ENCODE data around the gene KRTAP13-4.

The KRTAP13-4 gene, protein sequence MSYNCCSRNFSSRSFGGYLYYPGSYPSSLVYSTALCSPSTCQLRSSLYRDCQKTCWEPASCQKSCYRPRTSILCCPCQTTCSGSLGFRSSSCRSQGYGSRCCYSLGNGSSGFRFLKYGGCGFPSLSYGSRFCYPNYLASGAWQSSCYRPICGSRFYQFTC

DNA sequence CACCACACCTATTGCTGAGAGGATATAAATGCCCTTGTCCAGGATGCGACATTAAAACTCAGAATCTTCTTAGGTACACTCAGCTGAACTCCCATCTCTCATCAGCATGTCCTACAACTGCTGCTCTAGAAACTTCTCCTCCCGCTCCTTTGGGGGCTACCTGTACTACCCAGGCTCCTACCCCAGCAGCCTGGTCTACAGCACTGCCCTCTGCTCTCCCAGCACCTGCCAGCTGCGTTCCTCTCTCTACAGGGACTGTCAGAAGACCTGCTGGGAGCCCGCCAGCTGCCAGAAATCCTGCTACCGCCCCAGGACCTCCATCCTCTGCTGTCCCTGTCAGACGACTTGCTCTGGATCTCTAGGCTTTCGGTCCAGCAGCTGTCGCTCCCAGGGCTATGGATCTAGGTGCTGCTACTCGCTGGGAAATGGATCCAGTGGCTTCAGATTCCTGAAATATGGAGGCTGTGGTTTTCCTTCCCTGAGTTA is at the start of gene KRTAP13-4:
KRTAP13-4 (plus strand) TSS at position 51 of the 486 bp plus-strand sequence; CDS start at position 107, 56 bp downstream.
- DNase-seq (ENCODE audit: low spot score), result no peak

DNA sequence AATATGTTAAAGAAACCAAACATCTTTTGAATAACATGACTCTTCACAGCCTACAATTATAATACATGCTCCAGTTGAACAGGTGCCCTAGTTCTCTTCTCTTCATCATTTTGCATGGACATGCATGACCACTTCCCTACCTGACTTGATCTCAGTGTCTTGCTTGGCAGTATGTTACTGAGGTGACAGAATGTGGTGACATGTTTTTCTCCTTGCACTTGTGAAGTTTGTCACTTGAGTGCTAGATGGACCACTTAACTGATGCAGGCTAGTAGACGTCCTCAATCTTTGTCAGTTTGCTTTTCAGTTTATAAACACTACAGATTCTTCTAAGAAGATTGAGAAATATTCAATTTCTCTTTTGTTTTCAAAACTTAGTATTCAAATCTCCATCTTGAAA is 47.8 kb upstream of the KRTAP13-4 start:
- DNase-seq (ENCODE audit: low spot score), result no peak

DNA sequence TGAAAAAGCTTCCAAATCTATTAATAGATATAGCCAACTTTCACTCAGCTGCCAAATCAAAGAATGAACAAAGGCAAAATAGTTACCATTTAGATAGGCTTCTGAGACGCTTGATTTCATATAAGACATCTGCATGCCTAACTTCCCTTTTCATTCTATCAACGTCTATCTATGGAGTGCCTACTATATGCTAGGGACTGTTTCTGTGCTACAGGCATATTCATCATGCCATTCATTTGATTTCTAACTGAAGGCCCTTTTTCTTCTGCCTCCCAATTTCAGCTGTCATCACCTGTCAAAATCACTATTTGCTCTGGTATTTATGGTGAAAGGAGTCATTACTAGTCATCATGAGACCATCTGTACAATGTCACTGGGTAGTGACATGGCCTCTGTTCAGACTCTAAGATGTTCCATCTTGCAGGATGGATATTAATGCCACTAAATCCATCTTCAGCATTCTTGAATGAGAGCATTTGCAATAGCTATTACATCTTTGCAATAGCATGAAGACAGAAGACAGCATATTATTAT is 38.5 kb upstream of the KRTAP13-4 start:
- no peak for DNase-seq (ENCODE audit: low spot score)

DNA sequence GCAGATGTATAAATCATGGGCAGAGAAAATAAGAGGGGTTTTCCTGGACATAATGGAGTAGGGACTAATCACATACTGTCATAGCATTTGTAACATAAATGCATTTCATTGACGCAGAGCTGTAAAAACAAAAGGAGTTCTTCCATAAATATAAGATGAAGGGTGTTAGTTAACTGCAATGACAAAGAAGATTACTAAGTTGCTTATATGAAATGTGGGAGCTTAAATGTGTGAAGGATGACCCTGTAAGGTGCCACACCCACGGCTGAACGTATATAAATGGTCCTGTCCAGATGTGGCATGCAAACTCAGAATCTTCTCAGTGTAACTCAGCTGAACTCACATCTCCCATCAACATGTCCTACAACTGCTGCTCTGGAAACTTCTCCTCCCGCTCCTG is 34.3 kb upstream of the KRTAP13-4 start, which contains the start of gene KRTAP13-1:
KRTAP13-1 (plus strand) TSS at position 301 of the 400 bp plus-strand sequence; CDS start at position 357, 56 bp downstream.
- no peak for DNase-seq (ENCODE audit: low spot score)

DNA sequence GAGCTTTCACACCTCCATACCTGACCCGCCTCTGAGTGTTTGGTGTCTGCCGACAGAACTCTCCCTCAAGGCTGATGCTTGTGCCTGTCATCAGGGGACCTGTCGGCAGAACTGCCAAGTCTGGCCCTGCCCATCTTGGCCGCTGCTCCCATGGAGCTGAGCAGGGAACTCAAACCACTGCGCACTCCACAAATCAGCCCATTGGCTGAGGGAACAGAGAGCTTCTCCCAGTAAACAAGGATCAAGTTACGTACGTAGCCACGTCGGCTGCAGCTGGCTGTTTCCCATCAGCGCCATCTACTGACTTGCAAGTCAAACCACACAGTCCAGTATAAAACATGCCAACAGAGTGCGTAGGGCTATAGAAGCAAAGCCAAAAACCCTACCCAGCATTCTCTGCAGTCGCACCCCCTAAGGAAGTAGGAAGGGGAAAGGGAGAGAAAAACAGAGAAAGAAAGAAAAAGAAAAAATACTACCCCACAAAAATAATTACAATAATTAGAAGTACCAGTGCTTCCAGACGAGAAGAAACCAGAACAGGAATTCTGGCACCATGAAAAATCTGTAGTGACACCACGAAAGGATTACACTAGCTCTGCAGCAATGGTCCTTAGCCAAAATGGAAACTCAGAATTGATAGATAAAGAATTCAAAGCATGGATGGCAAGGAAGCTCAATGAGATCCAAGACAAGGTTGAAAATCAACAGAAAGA is 21.1 kb upstream of the KRTAP13-4 start:
- DNase-seq (ENCODE audit: low spot score), result peak; percentile 13

DNA sequence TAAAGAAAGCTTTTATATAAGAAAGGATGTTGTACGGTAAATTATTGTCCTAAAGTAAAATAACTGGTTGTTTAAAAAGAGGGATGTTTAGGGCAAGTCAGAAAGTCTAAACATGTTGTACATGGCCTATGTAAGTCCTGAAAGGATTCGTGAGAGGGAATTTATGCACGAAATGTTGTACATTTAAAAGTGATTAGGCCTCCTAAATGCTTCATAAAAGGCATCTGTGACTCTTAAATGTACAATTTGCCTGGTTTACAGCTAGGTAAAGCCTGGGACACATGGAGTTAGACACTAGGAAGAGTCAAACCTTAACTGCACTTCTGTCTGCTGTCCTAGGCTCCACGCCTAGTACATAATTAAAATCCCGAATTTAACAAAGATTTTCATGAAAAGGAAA is 14.0 kb upstream of the KRTAP13-4 start:
- DNase-seq (ENCODE audit: low spot score), result no peak

DNA sequence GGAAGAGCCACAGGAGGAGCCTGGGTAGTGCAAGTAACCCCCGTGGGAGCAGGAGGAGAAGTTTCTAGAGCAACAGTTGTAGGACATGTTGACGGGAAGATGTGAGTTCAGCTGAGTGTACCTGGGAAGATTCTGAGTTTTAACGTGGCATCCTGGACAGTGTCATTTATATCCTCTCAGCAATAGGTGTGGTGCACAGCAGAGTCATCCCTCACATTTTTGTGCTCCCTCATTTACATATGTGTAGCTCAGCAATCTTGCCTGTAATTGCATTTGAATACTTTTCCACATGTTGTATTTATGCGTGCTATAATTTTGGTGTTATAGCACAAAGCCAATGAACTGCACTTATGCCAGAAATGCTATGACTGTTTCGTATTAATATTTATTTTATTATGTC is 4.2 kb upstream of the KRTAP13-4 start, which contains the start of gene KRTAP13-3:
KRTAP13-3 (minus strand) TSS at position 101 of the 400 bp plus-strand sequence; CDS start at position 87, 14 bp downstream.
- DNase-seq (ENCODE audit: low spot score), result no peak

DNA sequence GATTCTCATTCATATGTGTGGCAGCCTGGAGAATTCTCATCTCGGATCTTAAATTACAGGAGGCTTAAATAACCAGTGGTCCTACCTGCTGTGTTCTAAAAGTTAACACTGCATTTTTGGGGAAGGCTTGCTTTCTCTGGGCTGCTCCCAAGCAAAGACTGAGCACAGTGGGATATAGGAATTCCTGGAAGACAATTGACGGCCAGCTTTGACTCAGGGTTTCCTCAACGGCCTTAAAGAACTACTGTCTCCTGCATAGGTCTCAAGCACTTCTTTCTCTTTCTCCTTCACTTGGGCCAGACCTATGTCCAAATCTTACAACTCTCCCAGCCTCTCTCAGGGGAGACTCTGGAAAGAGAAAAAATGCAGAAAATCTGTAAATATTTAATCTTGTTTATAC is 3.3 kb upstream of the KRTAP13-4 start:
- no peak for DNase-seq (ENCODE audit: low spot score)

DNA sequence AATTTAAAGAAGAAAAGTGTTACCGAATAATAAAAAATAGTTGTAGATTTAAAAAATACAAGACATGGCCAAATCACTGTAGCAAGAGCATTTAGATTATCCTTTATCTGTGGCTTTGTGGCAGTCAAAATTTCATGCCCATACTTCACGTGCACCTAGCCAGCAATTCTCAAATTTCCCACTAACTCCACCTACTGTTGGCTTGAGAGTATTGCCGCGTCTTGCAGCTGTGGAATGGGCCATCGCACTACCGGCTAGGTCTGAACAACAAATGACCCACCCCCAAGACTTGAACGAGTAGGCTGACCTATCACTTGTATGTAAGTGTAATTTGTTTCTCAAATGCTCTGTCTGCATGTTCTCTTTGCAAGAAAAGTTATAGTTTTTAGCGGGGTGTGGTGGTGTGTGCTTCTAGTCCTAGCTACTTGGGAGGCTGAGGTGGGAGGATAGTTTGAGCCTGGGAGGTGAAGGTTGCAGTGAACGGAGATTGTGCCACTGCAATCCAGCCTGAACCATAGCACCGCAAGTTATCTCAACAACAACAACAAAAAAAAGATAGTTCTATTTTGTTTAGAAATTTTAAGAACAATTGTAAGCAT is 4.1 kb downstream of the KRTAP13-4 start:
- no peak for DNase-seq (ENCODE audit: low spot score)

DNA sequence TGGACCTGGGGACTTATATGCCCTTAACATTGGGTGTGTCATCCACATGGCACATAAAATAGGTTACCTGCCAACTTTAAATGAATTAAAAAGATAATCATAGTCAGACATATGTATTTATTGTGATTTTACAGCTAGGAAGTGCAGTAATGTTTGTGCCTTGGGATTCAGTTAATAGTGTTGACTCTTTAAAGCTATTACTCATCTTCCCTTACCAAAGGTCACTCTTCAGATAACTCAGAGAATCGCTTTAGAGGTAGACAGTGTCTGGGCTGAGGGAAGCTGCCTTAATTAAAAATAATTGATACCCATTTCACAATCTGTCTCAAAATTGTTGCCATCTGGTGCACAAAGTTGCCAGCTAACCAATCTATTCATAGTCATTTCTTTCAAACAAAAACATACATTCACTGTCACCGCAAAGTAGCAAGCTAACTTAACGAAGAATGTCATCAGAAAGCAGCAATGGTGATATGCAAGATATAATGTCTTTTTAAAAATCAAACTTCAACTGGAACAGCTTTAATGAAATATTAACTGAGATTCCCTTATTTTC is 7.1 kb downstream of the KRTAP13-4 start:
- DNase-seq (ENCODE audit: low spot score), result no peak

DNA sequence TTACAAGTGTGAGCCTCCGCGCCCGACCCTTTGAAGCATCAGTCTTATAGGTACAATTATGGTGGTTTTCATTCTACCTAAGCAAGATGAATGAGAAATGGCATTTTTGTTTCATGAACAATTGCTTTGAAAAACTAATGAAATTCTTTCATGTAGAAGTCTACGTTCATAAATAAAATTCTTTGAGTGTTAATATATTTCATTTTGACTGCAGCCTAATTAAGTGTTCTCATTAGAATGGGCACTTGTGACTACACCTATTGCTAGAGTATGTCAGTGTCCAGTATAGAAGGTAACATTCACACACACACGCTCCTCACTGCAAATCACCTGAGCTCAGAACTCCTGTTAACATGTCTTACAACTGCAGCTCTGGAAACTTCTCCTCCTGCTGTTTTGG is 10.0 kb downstream of the KRTAP13-4 start, which contains the start of gene KRTAP15-1:
KRTAP15-1 (plus strand) TSS at position 301 of the 400 bp plus-strand sequence; CDS start at position 354, 53 bp downstream.
- DNase-seq (ENCODE audit: low spot score), result no peak

DNA sequence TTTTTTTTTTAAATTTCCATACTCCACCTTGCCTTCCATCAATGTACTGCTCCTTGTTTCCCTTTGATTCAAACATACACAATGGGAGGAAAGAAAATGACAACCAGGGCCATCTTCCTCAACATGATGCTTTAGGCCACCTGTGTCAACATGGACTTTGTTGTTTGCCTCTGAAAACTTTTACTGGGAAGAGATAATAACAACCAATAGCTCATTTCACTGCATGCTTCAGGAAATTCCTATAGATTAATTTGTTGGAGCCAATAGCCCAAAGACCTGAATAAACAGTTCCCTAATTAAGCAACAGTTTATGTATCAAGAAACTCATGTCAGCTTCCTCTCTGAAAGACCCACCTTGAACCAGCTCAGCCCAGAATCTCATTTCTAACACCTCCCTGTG is 13.2 kb downstream of the KRTAP13-4 start:
- DNase-seq (ENCODE audit: low spot score), result no peak

DNA sequence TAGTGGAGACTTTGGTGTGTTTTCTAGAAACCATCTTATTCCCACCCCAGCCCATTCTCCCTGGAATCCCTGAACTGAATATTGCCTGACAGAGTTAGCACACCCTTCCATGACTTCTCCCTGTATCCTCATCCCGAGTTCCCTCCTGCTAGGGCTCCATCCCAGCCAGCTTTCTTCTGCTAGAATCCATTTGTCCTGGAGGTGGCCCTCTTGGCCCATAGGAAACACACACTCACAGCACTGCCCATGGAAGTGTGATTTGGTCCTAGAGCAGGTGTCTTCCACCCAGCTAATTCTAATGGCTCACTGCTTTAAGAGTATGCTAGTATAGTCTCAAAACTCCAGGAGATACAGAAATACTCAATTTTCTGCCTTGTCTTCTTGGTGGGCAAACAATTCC is 14.2 kb downstream of the KRTAP13-4 start:
- no peak for DNase-seq (ENCODE audit: low spot score)

DNA sequence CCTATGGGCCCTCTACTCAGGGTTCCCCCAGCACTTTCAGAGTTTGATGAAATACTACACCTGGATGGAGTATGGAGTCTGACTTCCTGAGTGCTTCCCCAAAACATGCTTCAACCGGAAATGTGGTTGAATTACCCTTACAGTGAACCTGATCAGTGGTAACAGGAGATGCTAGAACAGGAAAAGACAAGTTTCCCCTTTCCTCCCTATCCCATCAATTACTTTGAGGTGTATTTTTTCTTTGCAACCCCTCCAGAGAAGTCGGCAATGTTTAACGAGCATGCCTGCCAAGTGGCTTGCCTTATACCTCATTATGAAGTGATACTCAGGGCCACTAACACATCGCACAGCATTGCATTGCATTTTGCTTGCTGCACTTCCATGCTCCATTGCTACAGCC is 17.0 kb downstream of the KRTAP13-4 start:
- DNase-seq (ENCODE audit: low spot score), result no peak

DNA sequence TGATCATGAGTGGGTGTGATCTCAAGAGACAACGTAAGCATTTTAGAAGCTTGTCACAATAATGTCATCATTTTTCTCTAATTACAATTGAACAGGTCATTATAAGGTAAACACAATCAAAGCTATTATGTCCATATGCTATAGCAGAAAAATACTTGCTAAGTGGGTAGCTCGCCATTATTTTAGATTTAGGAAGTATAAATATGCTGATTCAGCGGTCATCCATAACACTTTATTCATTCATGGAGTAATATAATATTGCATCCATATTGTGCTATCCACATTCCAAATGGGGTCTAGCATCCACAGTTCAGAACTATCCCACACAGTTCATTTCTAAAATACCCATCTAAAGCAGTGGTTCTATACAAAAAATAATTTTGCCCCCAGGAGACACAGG is 18.5 kb downstream of the KRTAP13-4 start:
- DNase-seq (ENCODE audit: low spot score), result no peak

DNA sequence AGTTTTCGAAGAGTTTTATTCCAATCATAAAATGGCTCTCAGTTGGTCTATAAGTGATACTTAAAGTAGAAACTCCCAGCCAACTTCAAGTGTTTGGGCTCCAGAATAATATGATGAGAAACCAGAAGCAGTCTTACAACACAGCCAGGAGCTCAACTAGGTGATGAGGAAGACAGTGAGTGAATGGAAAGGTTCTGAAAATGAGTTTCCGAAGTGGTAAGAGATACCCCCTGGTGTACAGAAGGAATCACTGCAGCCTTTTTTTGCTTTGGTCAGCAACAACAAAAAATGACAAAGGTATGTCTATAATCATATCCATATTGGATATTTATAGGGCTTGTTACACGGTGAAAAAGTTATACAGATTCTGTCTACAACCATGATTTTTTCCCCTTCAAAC is 33.7 kb downstream of the KRTAP13-4 start:
- no peak for DNase-seq (ENCODE audit: low spot score)

DNA sequence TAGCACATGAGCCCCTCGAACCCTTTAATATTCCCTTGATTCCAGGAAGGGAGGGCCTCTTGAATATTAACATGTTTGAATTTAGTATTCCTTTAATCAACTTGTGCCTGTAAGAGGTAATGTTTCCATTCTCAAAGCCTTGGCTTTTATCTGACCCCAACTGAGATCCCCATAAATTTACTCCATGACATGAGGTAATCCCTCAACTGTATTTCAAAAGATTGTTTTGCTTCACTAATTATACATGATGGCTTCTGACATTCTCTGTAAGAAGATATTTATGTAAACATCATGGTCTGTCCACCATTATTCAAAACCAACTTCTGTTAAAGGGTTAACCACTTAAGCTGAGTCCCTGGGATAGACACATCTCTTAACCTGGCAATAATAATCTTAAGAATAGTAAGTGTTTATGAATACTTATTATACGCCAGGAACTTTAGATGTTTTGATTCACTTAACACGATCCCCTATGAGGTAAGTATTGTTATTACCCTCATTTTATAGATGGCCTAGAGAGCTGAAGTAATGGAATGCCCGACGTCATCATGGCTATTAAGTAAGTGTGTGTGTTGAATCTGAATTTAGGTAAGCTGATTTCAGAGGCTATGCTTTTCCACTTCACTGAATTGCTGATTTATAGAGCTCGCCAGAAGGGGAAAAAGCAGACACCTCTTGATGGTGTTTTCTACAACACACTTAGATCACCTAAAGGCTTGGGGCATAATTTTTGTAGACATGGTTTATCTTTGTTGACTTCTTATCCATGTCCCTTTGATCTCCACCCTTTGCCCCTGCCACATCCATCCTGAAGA is 39.1 kb downstream of the KRTAP13-4 start:
- DNase-seq (ENCODE audit: low spot score), result no peak

DNA sequence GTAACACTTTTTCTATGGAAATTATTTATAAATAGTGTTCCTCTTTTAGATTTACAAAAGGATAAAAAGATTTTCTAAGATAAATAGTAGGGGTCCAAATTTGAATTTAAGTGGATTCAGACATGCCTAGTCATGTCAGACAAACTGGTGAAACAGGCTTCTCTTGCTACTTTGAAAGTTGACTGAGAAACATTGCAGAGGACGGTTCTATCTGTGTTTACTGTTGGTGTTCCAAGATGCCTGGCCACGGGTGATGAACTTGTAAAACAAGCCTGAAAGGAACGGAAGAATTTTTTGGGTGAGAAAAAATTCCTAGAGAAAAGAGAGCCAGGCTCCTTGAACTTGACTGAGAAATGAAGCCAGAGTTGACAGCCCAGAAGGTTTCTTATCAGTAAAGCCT is 48.0 kb downstream of the KRTAP13-4 start:
- no peak for DNase-seq (ENCODE audit: low spot score)

DNA sequence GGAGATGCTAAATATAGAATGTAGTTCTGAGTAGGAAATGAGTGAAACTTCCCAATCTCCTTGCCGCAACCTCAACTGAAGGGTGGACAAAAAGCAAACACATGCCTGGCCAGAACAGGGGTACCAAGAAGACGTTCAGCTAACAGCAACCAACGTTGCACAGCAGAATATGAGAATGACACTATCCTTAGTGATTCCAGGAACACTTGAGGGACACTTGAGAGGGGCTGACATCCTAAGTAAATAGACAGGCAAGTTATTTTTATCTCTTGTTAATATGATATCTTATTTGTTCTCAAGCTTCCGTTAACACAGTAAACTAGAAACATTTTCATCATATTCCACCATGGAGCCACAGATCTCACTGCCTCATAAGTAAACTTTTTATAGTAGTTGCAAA is 49.2 kb downstream of the KRTAP13-4 start:
- no peak for DNase-seq (ENCODE audit: low spot score)

DNA sequence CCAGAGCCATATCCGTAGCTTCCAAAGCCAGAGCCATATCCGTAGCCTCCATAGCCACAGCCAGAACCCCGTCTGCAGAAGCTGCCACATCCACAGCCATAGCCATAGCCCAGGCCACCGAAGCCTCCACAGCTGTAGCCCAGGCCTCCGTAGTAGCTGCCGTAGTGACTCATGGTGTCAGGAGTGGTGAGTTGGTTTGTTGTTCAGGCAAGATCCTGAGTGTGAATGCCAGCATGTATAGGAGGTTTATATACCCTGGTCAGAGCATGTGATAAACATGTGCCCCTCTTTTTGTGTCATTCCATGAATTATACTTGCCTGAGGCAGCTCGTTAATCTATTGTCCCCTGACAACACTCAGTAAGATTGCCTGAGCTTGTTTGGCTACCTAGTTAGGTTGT is 50.1 kb downstream of the KRTAP13-4 start, which contains the start of gene KRTAP19-1:
KRTAP19-1 (minus strand) TSS at position 223 of the 400 bp plus-strand sequence; CDS start at position 173, 50 bp downstream.
- DNase-seq (ENCODE audit: low spot score), result no peak

Measured in HuH-7.5 (cell line).